Esophagus muscularis mucosa (tissue), 4 donors: Measurements from ENCODE around the gene LRRC3. TPM values are rescaled to one million over a fixed set of nuclear protein-coding genes. Genes with fewer than 3 reads are reported as not detected.
"Not testable (repeated sequence)": the region's sequence is repeated elsewhere in the genome, so short reads cannot be mapped to it uniquely, and the experiment has no call there.

ENCODE experiments used
- DNase-seq: peaks from one replicate; pipeline ENCODE4 v3.0.0-alpha.2; 2017; ENCODE audit errors: extremely low spot score
- H3K27ac ChIP-seq, 4 donors: fragments of 200-600 bp; sonication (generic); replicated peaks in 1 of 4; 1 replicate in 3 of 4; 2 replicates in 1 of 4; pipeline ENCODE4 v1.5.1; 2016 to 2019; ENCODE audit warnings: mild to moderate bottlenecking in 1 of 4
- H3K27me3 ChIP-seq, 4 donors: fragments of 200-600 bp; sonication (generic); one replicate each; pipeline versions ENCODE4 v1.5.1 to v1.6.0; 2016 to 2019
- H3K36me3 ChIP-seq, 4 donors: fragments of 200-600 bp; sonication (generic); one replicate each; pipeline ENCODE4 v1.5.1; 2016 to 2019
- H3K4me1 ChIP-seq, 4 donors: fragments of 200-600 bp; sonication (generic); one replicate each; pipeline ENCODE4 v1.5.1; 2016 to 2019
- H3K4me3 ChIP-seq, 4 donors: fragments of 200-600 bp; sonication (generic); 1 replicate in 2 of 4; 2 replicates in 2 of 4; pipeline ENCODE4 v1.5.1; 2016 to 2019; ENCODE audit warnings: mild to moderate bottlenecking in 4 of 4, moderate library complexity in 1 of 4
- H3K9me3 ChIP-seq, 4 donors: fragments of 200-600 bp; sonication (generic); 1 replicate in 3 of 4; 2 replicates in 1 of 4; pipeline ENCODE4 v1.5.1; 2016 to 2019
- EP300 ChIP-seq: sonication (generic); formaldehyde crosslinking; IDR thresholded peaks from one replicate; pipeline ENCODE4 v1.6.1; 2017; ENCODE audit warnings: antibody characterized with exemption
- POLR2A ChIP-seq: fragments of 450-650 bp; IDR thresholded peaks from one replicate; pipeline ENCODE4 v1.6.1; 2017; ENCODE audit warnings: antibody characterized with exemption, moderate library complexity, mild to moderate bottlenecking, low read depth
- POLR2AphosphoS5 ChIP-seq, 2 donors: sonication (generic); formaldehyde crosslinking; IDR thresholded peaks; one replicate each; pipeline ENCODE4 v1.6.1; 2017; ENCODE audit warnings: antibody characterized with exemption in 2 of 2
- WGBS: methylation state at CpG from one replicate; pipeline ENCODE4 v1.1.5; 2018; 5-methylcytosine and 5-hydroxymethylcytosine counted together
- intact Hi-C: fragments of 100-400 bp; cut with DNase I; formaldehyde crosslinking; loops from one replicate; pipeline ENCODE4 v1.15.1; 2023
- total RNA-seq, 4 donors: library from RNA; depleted of rRNA; stranded (reverse); fragments of >200 nt; gene quantifications; one replicate each; pipeline versions ENCODE4 v1.1.0 to v1.2.1, GENCODE V29; 2016
- TF ChIP-seq, protein P1 (sequence below), 3 experiments: fragments of 200-600 bp in 2 of 3; fragments of 450-650 bp in 1 of 3; sonication (generic) in 2 of 3; IDR thresholded peaks; one replicate each; pipeline ENCODE4 v1.5.1; 2017 to 2019; ENCODE audit warnings: antibody characterized with exemption in 3 of 3, mild to moderate bottlenecking in 2 of 3, moderate library complexity in 1 of 3

Gene LRRC3
- total RNA-seq, 4 donors from 2014 or later: 3.3 to 6.6 (median 5.3) TPM

DNA sequence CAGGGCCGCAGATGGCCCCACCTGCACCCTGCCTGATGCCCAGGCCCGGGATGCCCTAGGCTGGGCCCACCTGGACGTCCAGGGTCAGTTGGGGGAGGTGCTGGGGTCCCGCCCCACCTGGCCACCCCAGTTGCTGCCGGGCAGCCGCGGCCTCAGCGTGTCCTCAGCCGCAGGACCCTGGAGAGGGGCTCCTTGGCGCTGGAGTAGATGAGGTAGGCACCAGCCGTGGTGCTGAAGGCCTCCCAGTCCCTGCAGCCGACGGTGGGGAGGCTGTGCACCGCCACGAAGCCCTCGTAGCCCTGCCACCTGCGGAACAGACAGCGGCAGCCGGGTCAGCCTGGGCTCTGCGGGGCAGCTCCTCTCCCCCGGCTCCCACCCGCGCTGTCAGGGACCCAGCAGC is 44.3 kb downstream of the LRRC3 start:
- Histone ChIP-seq H3K4me3 (no peak overlapping the region), H3K27me3 (peaks cover 0 to 76% (median 0%) of the 10 kb centered on the region in 4 donors)
- intact Hi-C loops: no loop called here

DNA sequence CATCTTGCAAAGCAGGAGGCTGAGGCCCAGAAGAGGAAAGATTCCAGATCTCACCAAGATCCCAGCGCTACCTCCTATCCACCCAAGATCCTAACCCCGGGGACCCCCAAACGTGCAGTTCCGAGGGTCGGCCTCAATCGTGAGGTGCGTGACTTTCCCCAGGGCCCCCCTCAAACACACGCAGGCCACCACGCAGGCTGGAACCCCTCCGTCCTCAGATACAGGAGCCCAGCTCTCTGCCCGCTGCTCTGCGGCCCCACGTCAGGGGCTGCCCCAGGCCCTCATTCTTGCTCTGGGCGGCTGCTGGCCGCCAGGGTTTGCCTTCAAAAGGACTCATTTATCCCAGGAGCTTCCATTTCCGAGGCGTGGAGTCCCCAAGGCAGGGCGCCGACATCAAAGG is 44.8 kb downstream of the LRRC3 start:
- intact Hi-C loops: no loop called here
- Histone ChIP-seq H3K9me3 (no peaks in the 10 kb centered on the region), H3K27me3 (peaks cover 0 to 76% (median 0%) of the 10 kb centered on the region in 4 donors), H3K4me3 (no peak overlapping the region), H3K4me1 (peaks cover 0 to 13% (median 0%) of the 10 kb centered on the region in 4 donors), H3K36me3 (no peaks in the 10 kb centered on the region), H3K27ac (no peak overlapping the region)
- DNase-seq: no peak
- 73% methylated on average over 18 of the region's 19 CpGs for WGBS
- TF ChIP-seq, protein P1, sequence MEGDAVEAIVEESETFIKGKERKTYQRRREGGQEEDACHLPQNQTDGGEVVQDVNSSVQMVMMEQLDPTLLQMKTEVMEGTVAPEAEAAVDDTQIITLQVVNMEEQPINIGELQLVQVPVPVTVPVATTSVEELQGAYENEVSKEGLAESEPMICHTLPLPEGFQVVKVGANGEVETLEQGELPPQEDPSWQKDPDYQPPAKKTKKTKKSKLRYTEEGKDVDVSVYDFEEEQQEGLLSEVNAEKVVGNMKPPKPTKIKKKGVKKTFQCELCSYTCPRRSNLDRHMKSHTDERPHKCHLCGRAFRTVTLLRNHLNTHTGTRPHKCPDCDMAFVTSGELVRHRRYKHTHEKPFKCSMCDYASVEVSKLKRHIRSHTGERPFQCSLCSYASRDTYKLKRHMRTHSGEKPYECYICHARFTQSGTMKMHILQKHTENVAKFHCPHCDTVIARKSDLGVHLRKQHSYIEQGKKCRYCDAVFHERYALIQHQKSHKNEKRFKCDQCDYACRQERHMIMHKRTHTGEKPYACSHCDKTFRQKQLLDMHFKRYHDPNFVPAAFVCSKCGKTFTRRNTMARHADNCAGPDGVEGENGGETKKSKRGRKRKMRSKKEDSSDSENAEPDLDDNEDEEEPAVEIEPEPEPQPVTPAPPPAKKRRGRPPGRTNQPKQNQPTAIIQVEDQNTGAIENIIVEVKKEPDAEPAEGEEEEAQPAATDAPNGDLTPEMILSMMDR (IDR thresholded peaks at IDR 0.05): no peak
- TF ChIP-seq POLR2AphosphoS5 (IDR thresholded peaks at IDR 0.05) (no peak), EP300 (no peak), POLR2A (no peak)

More for the DNA sequence above, 44.3 kb downstream of the LRRC3 start:
- Histone ChIP-seq H3K27ac (no peak overlapping the region), H3K4me1 (peaks cover 0 to 13% (median 0%) of the 10 kb centered on the region in 4 donors), H3K9me3 (no peaks in the 10 kb centered on the region), H3K36me3 (no peaks in the 10 kb centered on the region)
- DNase-seq: no peak
- WGBS: 93% methylated on average over 3 of the region's 23 CpGs
- TF ChIP-seq, protein P1 (IDR thresholded peaks at IDR 0.05): no peak
- TF ChIP-seq POLR2AphosphoS5 (IDR thresholded peaks at IDR 0.05): no peak
- TF ChIP-seq POLR2A: no peak
- TF ChIP-seq EP300: no peak

DNA sequence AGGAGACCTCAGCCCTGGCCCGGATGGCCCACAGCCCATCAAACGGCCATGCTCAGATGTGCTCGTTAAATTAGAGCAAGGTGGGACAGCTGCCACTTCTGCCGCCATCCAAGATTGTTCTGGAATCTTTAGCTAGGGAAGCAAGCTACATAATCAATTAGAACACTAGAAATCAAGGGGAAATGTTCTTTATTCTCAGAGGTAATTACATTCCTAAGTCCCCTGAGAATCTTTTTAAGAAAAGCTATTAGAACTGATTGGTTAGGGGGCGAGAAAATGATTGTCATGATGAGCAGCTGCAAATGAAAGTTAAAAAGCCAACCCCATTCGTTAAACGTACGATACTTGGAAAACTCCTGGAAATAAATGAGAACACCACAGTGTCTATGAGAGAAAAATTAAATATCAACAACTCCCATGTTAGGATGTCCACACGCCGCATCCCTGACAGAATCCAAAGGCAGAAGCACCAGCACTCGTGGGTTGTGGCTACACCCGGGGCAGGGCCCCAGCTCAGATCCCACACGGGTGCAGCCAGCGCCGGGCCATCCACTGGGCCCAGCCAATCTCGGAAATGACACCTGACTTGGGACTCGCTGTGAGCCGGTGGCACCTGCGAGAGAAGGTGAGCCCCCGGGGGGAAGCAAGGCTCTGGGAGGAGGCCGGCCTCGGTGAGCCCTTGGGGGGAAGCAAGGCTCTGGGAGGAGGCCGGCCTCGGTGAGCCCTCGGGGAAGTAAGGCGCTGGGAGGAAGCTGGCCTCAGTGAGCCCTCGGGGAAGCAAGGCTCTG is 47.1 kb downstream of the LRRC3 start:
- Histone ChIP-seq H3K27me3 (peaks cover 0 to 77% (median 0%) of the 10 kb centered on the region in 4 donors), H3K27ac (no peak overlapping the region), H3K36me3 (no peaks in the 10 kb centered on the region), H3K9me3 (no peaks in the 10 kb centered on the region), H3K4me3 (no peak overlapping the region), H3K4me1 (peaks cover 0 to 7% (median 0%) of the 10 kb centered on the region in 4 donors)
- intact Hi-C loops: no loop called here
- no peak for DNase-seq
- WGBS: 89% methylated on average over 25 of the region's 27 CpGs
- no peak for TF ChIP-seq POLR2AphosphoS5 (IDR thresholded peaks at IDR 0.05)
- TF ChIP-seq, protein P1 (IDR thresholded peaks at IDR 0.05): no peak
- no peak for TF ChIP-seq EP300
- TF ChIP-seq POLR2A: no peak

DNA sequence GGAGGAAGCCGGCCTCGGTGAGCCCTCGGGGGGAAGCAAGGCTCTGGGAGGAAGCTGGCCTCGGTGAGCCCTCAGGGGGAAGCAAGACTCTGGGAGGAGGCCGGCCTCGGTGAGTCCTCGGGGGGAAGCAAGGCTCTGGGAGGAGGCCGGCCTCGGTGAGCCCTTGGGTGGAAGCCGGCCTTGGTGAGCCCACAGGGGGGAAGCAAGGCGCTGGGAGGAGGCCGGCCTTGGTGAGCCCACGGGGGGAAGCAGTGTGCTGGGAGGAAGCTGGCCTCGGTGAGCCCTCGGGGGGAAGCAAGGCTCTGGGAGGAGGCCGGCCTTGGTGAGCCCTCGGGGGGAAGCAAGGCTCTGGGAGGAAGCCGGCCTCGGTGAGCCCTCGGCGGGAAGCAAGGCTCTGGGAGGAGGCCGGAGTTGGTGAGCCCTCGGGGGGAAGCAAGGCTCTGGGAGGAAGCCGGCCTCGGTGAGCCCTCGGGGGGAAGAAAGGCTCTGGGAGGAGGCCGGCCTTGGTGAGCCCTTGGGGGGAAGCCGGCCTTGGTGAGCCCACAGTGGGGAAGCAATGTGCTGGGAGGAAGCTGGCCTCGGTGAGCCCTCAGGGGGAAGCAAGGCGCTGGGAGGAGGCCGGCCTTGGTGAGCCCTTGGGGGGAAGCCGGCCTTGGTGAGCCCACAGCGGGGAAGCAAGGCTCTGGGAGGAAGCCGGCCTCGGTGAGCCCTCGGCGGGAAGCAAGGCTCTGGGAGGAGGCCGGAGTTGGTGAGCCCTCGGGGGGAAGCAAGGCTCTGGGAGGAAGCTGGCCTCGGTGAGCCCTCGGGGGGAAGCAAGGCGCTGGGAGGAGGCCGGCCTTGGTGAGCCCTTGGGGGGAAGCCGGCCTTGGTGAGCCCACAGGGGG is 47.9 kb downstream of the LRRC3 start:
- intact Hi-C loops: not testable (repeated sequence)

DNA sequence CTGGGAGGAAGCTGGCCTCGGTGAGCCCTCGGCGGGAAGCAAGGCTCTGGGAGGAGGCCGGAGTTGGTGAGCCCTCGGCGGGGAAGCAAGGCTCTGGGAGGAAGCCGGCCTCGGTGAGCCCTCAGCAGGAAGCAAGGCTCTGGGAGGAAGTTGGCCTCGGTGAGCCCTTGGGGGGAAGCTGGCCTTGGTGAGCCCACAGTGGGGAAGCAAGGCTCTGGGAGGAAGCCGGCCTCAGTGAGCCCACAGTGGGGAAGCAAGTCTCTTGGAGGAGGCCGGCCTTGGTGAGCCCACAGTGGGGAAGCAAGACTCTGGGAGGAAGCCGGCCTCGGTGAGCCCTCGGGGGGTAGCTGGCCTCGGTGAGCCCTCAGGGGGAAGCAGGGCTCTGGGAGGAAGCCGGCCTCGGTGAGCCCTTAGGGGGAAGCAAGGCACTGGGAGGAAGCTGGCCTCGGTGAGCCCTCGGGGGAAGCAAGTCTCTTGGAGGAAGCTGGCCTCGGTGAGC is 48.6 kb downstream of the LRRC3 start:
- intact Hi-C loops: no loop called here
- Histone ChIP-seq H3K4me1 (no peaks in the 10 kb centered on the region), H3K4me3 (no peak overlapping the region), H3K36me3 (no peaks in the 10 kb centered on the region), H3K27me3 (peaks cover 0 to 76% (median 0%) of the 10 kb centered on the region in 4 donors), H3K27ac (no peak overlapping the region), H3K9me3 (no peaks in the 10 kb centered on the region)
- 57% methylated on average over 12 of the region's 20 CpGs for WGBS
- no peak for DNase-seq
- TF ChIP-seq, protein P1 (IDR thresholded peaks at IDR 0.05): no peak
- TF ChIP-seq POLR2AphosphoS5 (IDR thresholded peaks at IDR 0.05): no peak
- TF ChIP-seq POLR2A: no peak
- TF ChIP-seq EP300: no peak

More for the DNA sequence above, 47.9 kb downstream of the LRRC3 start:
- H3K4me3 ChIP-seq, H3K9me3 ChIP-seq, H3K27ac ChIP-seq, DNase-seq, H3K4me1 ChIP-seq, H3K36me3 ChIP-seq: not testable (repeated sequence)
- H3K27me3 ChIP-seq: peaks cover 0 to 76% (median 0%) of the 10 kb centered on the region in 4 donors
- 79% methylated on average over 43 of the region's 44 CpGs for WGBS
